ENCODE data around the gene SFMBT1. TPM values are rescaled to one million over a fixed set of nuclear protein-coding genes. Genes with fewer than 3 reads are reported as not detected.
"Not testable (repeated sequence)": the region's sequence is repeated elsewhere in the genome, so short reads cannot be mapped to it uniquely, and the experiment has no call there.

SFMBT1 gene
- total RNA-seq, 2 experiments from 2014 or later, result 31.1 to 33.3 TPM

DNA sequence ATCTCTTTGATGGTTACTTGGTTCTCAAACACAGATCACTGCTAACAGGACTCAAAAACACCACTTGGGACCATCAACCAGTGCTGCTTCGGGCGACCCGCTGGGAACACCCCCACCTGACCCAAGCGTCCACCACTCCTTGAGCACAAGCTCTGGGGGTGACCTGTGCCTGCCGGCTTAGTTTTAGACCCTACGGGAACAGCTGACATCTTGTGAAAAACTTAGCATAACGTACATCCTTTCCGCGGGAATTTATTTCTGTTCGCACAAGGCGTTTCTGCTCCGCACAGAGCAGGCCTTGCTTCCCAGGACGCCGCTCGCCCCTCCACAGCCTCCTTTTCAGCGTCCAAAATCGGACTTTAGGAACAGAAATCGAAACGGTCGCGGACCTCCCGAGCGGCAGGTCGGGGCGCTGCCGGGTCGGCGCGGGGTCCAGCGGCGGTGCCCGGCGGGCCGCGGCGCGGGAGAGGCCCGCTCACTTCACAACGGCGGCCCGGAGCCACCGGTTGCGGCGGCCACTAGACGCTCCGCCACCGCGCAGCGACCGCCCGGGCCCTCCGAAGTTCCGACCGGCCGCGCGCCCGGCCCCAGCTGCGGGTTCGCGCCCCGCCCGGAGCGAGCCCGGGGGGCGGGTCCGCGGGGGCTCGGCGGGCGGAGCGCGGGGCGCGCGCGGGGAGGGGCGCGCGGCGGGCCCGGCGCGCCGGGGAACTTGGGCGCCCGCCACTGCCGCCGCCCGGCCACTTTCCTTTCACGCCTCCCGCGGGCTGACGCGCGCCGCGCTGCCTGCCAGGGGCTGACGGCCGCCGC lies 959 bp downstream of the SFMBT1 start:
- H3K27me3 Mint-ChIP-seq (ENCODE audit: low read depth), result peaks cover 5% of the 10 kb centered on the region
- H3K4me1 Mint-ChIP-seq (ENCODE audit: low read depth), result peaks cover 48% of the 10 kb centered on the region
- peaks cover 10% of the 10 kb centered on the region for H3K36me3 Mint-ChIP-seq (ENCODE audit: low read depth)
- peak; percentile 61 for DNase-seq
- H3K4me3 Mint-ChIP-seq, result peak overlapping the region; percentile 89
- POLR2A ChIA-PET, result interaction anchor here (0.6 to 1.4 kb wide), 8 partner anchors 9 to 300 kb away, joined by 3 to 5 read pairs (median 3); no protein-coding TSS in a partner anchor
- ATAC-seq, result peak; percentile 52
- CTCF ChIA-PET, result interaction anchor here (0.8 to 2.6 kb wide), 5 partner anchors 10 to 273 kb away, joined by 3 to 9 read pairs (median 4); no protein-coding TSS in a partner anchor
- peak overlapping the region; percentile 94 for H3K27ac Mint-ChIP-seq
- no peaks in the 10 kb centered on the region for H3K9me3 Mint-ChIP-seq (ENCODE audit: insufficient read depth)

DNA sequence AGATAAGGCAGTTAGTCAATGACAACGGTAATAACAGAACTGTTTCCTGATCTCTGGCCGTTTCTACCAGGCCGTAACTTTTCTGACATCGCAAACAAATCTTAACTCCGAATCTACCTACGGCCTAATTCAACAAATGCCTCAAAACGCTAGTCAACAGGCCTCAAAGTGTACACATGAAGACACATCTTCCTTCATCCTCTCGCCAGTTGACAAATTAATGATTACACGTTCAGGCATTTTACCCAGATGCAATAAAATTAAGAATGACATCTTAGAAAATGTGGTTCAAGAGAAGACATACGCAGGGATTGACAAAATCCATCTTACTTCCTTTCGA lies 1.5 kb downstream of the SFMBT1 start:
- H3K27me3 Mint-ChIP-seq (ENCODE audit: low read depth), result peaks cover 5% of the 10 kb centered on the region
- no peaks in the 10 kb centered on the region for H3K9me3 Mint-ChIP-seq (ENCODE audit: insufficient read depth)
- POLR2A ChIA-PET, result interaction anchor here (0.6 to 1.4 kb wide), 4 partner anchors 9 to 299 kb away, joined by 3 to 5 read pairs (median 4); no protein-coding TSS in a partner anchor
- H3K36me3 Mint-ChIP-seq (ENCODE audit: low read depth), result peaks cover 10% of the 10 kb centered on the region
- ATAC-seq, result no peak
- no peak for DNase-seq
- peak overlapping the region; percentile 94 for H3K27ac Mint-ChIP-seq
- CTCF ChIA-PET, result interaction anchor here (0.7 to 2.6 kb wide), 5 partner anchors 9 to 215 kb away, joined by 3 to 9 read pairs (median 3); no protein-coding TSS in a partner anchor
- peak overlapping the region; percentile 89 for H3K4me3 Mint-ChIP-seq
- peaks cover 50% of the 10 kb centered on the region for H3K4me1 Mint-ChIP-seq (ENCODE audit: low read depth)

DNA sequence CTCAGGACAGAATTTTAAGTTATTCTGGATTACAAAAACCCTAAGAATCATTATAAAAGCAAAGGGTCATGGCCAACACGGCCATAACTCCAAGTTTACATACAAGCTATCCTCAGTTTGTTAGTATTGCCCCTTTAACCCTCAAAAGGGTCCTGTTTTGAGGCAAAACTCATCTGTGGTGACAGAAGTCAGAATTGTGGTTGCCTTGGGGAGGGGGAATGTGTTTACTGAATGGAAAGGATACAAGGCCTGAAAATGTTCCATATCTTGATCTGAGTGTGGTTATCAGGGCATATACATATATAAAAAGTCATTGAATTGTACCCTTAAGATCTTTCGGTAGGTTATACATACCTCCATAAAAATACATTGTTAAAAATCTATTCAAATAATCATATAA lies 2.1 kb downstream of the SFMBT1 start:
- DNase-seq, result no peak
- Mint-ChIP-seq H3K4me3 (peak overlapping the region; percentile 89), H3K27ac (no peak overlapping the region), H3K4me1 (ENCODE audit: low read depth) (peaks cover 56% of the 10 kb centered on the region), H3K36me3 (ENCODE audit: low read depth) (peaks cover 10% of the 10 kb centered on the region), H3K9me3 (ENCODE audit: insufficient read depth) (no peaks in the 10 kb centered on the region), H3K27me3 (ENCODE audit: low read depth) (peaks cover 5% of the 10 kb centered on the region)
- ATAC-seq, result no peak
- ChIA-PET CTCF (interaction anchor here (0.7 to 2.6 kb wide), 6 partner anchors 8 to 215 kb away, joined by 3 to 9 read pairs (median 3); no protein-coding TSS in a partner anchor), POLR2A (interaction anchor here (0.7 to 1.4 kb wide), 2 partner anchors 8 to 351 kb away, joined by 5 to 10 read pairs; no protein-coding TSS in a partner anchor)

DNA sequence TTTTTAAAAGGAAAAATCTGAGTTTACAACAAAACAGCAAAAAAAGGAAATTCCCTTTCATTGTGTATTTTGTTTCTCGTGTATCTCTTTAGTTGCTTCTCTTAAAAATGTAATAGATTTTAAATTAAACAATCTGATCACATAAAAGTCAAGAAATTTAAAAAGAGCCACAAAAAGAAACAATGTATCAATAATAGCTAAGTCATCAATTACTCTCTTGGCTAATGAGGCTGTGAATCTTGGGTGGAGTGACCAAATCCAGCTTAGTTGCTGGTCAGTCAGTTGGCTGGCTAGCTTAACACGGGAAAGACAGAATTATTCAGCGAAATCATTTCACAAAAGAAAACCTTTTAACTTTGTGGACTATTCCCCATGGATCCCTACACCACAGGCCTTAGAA lies 3.2 kb downstream of the SFMBT1 start:
- DNase-seq, result no peak
- ChIA-PET CTCF (interaction anchor here (0.7 to 1.1 kb wide), 3 partner anchors 31 to 149 kb away, joined by 3 read pairs; no protein-coding TSS in a partner anchor), POLR2A (no interaction called here)
- ATAC-seq, result no peak
- Mint-ChIP-seq H3K4me1 (ENCODE audit: low read depth) (peaks cover 62% of the 10 kb centered on the region), H3K27me3 (ENCODE audit: low read depth) (peaks cover 5% of the 10 kb centered on the region), H3K9me3 (ENCODE audit: insufficient read depth) (no peaks in the 10 kb centered on the region), H3K4me3 (no peak overlapping the region), H3K36me3 (ENCODE audit: low read depth) (peaks cover 10% of the 10 kb centered on the region), H3K27ac (no peak overlapping the region)

DNA sequence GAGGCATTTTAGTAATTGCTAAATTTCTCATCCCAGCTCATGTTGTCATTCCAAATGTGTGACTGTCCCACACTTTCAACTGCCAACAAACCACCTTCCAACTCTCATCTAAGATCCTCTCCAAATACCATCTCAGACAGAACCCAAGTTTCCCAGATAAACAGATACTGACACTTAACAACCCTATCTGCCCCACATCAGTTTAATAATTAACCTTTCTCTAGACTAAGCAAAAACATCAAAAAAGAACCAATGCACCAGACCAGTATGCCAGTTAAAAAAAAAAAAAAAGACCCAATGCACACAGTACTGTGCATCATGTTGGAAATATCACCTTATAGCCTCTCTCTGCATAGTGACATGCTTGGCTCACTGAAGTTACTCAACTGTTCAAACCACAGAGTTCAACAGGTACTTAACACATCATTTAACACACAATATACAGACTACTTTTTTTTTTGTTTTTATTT lies 5.5 kb downstream of the SFMBT1 start:
- no peak overlapping the region for H3K4me3 Mint-ChIP-seq
- peaks cover 10% of the 10 kb centered on the region for H3K36me3 Mint-ChIP-seq (ENCODE audit: low read depth)
- H3K9me3 Mint-ChIP-seq (ENCODE audit: insufficient read depth), result no peaks in the 10 kb centered on the region
- H3K27ac Mint-ChIP-seq, result no peak overlapping the region
- CTCF ChIA-PET, result no interaction called here
- no peak for DNase-seq
- no peaks in the 10 kb centered on the region for H3K27me3 Mint-ChIP-seq (ENCODE audit: low read depth)
- no peak for ATAC-seq
- POLR2A ChIA-PET, result no interaction called here
- peaks cover 67% of the 10 kb centered on the region for H3K4me1 Mint-ChIP-seq (ENCODE audit: low read depth)

DNA sequence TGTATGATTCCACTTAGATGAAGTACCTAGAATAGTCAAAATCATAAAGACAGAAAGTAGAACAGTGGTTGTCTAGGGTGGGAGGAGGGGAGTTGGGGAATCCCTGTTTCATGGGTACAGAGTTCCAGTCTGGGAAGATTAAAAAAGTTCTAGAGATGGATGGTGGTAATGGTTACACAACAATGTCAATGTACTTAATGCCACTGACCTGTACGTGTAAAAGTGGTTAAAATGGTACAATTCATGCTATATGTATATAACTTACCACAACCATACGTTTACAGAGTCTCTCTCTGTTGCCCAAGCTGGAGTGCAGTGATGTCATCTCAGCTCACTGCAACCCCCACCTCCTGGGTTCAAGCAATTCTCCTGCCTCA lies 6.5 kb downstream of the SFMBT1 start:
- no peak overlapping the region for H3K27ac Mint-ChIP-seq
- H3K27me3 Mint-ChIP-seq (ENCODE audit: low read depth), result no peaks in the 10 kb centered on the region
- no peaks in the 10 kb centered on the region for H3K9me3 Mint-ChIP-seq (ENCODE audit: insufficient read depth)
- no peak overlapping the region for H3K4me3 Mint-ChIP-seq
- ChIA-PET POLR2A (no interaction called here), CTCF (no interaction called here)
- H3K4me1 Mint-ChIP-seq (ENCODE audit: low read depth), result peaks cover 67% of the 10 kb centered on the region
- ATAC-seq (no peak), DNase-seq (no peak)
- H3K36me3 Mint-ChIP-seq (ENCODE audit: low read depth), result peaks cover 7% of the 10 kb centered on the region

DNA sequence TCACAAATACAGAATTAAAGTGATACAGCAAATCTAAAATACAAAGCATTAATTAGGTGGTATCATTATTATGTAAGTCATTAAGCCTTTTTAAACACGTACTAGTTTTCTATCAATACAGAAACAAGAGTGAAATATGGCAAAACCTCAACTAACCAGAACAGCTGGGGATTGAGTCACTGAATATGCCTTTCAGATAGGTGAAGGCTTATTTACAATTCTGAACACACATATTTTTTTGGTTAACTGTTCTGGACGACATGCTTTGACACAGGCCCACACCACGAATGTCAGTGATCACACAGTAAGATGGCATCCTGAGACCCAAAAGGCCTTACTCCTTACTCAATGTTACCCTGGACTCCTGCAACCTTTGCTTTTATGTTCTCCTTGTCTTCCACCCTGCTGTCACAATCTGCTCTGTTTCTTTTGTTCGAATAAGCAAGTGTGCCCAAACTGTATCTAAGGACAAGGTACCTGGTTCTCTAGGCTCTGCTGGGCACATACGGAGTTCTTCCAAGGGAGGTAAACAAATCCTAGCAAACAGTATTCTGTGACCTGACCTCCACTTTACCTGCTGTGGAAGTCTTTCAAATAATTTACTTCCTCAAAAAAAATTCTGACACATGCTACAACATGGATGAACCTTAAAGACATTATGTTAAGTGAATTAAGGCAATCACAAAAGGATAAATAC lies 7.0 kb downstream of the SFMBT1 start:
- POLR2A ChIA-PET, result no interaction called here
- H3K27ac Mint-ChIP-seq, result no peak overlapping the region
- CTCF ChIA-PET, result no interaction called here
- H3K27me3 Mint-ChIP-seq (ENCODE audit: low read depth), result no peaks in the 10 kb centered on the region
- no peaks in the 10 kb centered on the region for H3K9me3 Mint-ChIP-seq (ENCODE audit: insufficient read depth)
- H3K4me1 Mint-ChIP-seq (ENCODE audit: low read depth), result peaks cover 62% of the 10 kb centered on the region
- no peak for ATAC-seq
- H3K4me3 Mint-ChIP-seq, result no peak overlapping the region
- H3K36me3 Mint-ChIP-seq (ENCODE audit: low read depth), result peaks cover 7% of the 10 kb centered on the region
- DNase-seq, result no peak

DNA sequence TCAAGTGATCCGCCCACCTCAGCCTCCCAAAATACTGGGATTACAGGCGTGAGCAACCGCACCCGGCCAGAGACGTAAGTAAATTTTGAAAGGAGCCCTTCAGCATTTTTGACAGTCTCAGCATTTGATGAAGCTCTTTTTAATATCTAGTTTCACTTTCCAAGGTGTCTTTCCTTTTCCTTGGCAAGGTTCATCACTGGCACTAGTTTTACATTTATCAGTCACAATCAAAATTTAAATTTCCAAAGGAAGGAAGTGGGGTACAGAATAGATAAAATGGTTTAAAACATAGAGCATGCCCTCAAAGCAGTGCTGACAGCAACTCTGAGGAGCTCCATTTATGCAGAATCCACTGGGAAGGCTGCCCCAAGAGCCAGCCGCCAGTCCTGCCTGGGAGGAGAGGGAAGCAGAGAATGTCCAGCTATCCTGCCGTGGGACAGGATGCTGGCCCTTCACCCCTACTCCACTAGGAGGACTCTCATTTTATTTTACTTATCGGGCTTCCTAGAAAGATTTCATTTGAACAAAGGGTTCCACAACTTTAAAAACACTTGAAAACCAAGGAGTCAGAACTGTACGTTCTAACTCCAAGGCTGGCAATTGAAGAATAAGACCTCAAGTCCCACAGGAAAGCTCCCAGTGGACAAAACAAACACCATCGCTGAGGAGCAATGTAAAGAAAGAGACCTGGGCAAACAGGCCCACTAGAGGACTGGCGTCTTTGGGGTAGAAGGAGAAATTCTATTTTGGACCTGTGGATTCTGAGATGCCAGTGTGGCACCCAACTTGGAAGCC lies 9.9 kb downstream of the SFMBT1 start:
- Mint-ChIP-seq H3K27me3 (ENCODE audit: low read depth) (no peaks in the 10 kb centered on the region), H3K36me3 (ENCODE audit: low read depth) (peaks cover 6% of the 10 kb centered on the region), H3K9me3 (ENCODE audit: insufficient read depth) (no peaks in the 10 kb centered on the region), H3K27ac (no peak overlapping the region), H3K4me3 (no peak overlapping the region), H3K4me1 (ENCODE audit: low read depth) (peaks cover 48% of the 10 kb centered on the region)
- ATAC-seq (no peak), DNase-seq (no peak)
- ChIA-PET POLR2A (interaction anchor here (0.7 to 1.4 kb wide), 2 partner anchors 8 to 949 kb away, joined by 3 to 5 read pairs; no protein-coding TSS in a partner anchor), CTCF (interaction anchor here (0.8 to 2.4 kb wide), 3 partner anchors 9 to 22 kb away, joined by 3 to 9 read pairs (median 3); partner anchors contain the start of gene SFMBT1)

DNA sequence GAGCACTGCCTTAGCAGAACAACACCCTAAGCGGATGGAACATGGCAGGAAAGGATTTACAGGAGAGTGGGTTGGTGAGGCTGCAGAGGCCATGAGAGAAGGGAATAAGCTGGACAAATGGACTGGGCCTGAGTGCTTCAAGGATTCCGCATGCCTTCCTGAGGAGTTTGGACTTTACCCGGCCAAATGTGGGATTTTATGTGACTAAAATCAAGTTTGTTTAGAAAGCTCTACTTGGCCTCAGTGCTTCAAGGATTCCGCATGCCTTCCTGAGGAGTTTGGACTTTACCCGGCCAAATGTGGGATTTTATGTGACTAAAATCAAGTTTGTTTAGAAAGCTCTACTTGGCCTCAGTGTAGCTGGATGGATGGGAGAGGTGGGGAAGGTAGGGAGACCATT lies 10.9 kb downstream of the SFMBT1 start:
- peaks cover 47% of the 10 kb centered on the region for H3K4me1 Mint-ChIP-seq (ENCODE audit: low read depth)
- not testable (repeated sequence) for H3K27me3 Mint-ChIP-seq (ENCODE audit: low read depth); DNase-seq; ATAC-seq; H3K4me3 Mint-ChIP-seq; H3K27ac Mint-ChIP-seq; H3K9me3 Mint-ChIP-seq (ENCODE audit: insufficient read depth); H3K36me3 Mint-ChIP-seq (ENCODE audit: low read depth)
- ChIA-PET CTCF (interaction anchor here (0.9 to 2.4 kb wide), 2 partner anchors 10 to 143 kb away, joined by 3 to 9 read pairs; partner anchors contain the start of gene SFMBT1), POLR2A (interaction anchor here (0.6 to 1.4 kb wide), 2 partner anchors 9 to 748 kb away, joined by 3 to 5 read pairs; partner anchors contain the start of gene GLYCTK)

DNA sequence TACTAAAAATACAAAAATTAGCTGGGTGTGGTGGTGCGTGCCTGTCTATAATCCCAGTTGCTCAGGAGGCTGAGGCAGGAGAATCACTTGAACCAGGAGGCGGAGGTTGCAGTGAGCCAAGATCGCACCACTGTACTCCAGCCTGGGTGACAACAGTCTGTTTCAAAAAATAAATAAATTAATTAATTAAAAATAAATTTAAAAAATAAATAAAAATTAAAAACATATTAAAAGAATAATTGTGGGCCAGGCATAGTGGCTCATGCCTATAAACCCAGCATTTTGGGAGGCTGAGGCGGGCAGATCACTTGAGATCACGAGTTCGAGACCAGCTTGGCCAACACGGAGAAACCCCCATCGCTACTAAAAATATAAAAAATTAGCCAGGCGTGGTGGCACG lies 11.5 kb downstream of the SFMBT1 start:
- ATAC-seq; H3K4me3 Mint-ChIP-seq; H3K27ac Mint-ChIP-seq; H3K36me3 Mint-ChIP-seq (ENCODE audit: low read depth); DNase-seq; POLR2A ChIA-PET; H3K27me3 Mint-ChIP-seq (ENCODE audit: low read depth); H3K9me3 Mint-ChIP-seq (ENCODE audit: insufficient read depth): not testable (repeated sequence)
- H3K4me1 Mint-ChIP-seq (ENCODE audit: low read depth), result peaks cover 45% of the 10 kb centered on the region
- CTCF ChIA-PET, result interaction anchor here (2.4 kb wide), 1 partner anchor 10 kb away, joined by 9 read pairs; the partner anchor contains the start of gene SFMBT1

DNA sequence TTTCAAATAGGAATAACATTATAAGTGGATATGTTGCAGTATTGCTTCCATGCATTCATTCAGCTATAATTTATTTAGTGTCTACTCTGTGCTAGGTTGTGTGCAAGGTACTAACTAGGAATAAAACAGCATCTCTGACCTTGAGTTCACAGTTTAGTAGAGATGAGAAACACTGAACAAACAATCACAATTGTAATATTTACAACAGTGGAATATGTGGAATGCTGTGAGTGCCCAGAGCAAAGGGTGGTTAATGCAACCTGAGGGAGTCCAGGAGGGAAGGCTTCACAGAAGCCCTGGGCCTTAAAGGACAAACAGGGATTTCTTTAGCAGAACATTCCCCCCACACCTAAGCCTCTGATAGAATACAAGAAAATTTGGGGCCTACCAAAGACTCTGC lies 13.3 kb downstream of the SFMBT1 start:
- ChIA-PET CTCF (interaction anchor here (0.6 kb wide), 1 partner anchor 234 kb away, joined by 4 read pairs; no protein-coding TSS in a partner anchor), POLR2A (no interaction called here)
- DNase-seq, result no peak
- Mint-ChIP-seq H3K4me1 (ENCODE audit: low read depth) (peaks cover 31% of the 10 kb centered on the region), H3K9me3 (ENCODE audit: insufficient read depth) (no peaks in the 10 kb centered on the region), H3K27ac (no peak overlapping the region), H3K27me3 (ENCODE audit: low read depth) (no peaks in the 10 kb centered on the region), H3K36me3 (ENCODE audit: low read depth) (peaks cover 2% of the 10 kb centered on the region), H3K4me3 (no peak overlapping the region)
- no peak for ATAC-seq

Data from activated CD8-positive, alpha-beta T cell treated with anti-CD3 and anti-CD28 coated beads, Interleukin-2, amount 10 ng/mL, durations not matched to agents 7 days and 5 days (primary cell).